HG03439 (cell line): ENCODE measurements around the gene UNC45B.
"Not testable (repeated sequence)": the region's sequence is repeated elsewhere in the genome, so short reads cannot be mapped to it uniquely, and the experiment has no call there.

Experiments used
- ATAC-seq: cut with Tn5 transposase; IDR thresholded peaks from one replicate; pipeline ENCODE4 v1.9.1; 2021; ENCODE audit warnings: mild to moderate bottlenecking, moderate library complexity; ENCODE audit not compliant: unreplicated experiment

UNC45B gene

GRCh38 chr17:35169835-35170363, 22.3 kb downstream of the UNC45B start:
- no peak for ATAC-seq

GRCh38 chr17:35170968-35171771, 23.6 kb downstream of the UNC45B start:
- no peak for ATAC-seq

GRCh38 chr17:35171834-35172233, 24.2 kb downstream of the UNC45B start:
- no peak for ATAC-seq

GRCh38 chr17:35172321-35172720, 24.7 kb downstream of the UNC45B start:
- not testable (repeated sequence) for ATAC-seq

GRCh38 chr17:35174835-35175334, 27.3 kb downstream of the UNC45B start:
- no peak for ATAC-seq

- no peak for ATAC-seq
These were observed 28.2 kb downstream of the UNC45B start for GRCh38 chr17:35175638-35176415.

GRCh38 chr17:35176897-35177296, 29.3 kb downstream of the UNC45B start:
- ATAC-seq: no peak

- ATAC-seq: not testable (repeated sequence)
These were observed 31.8 kb downstream of the UNC45B start for GRCh38 chr17:35179379-35179778.

- no peak for ATAC-seq
These were observed 35.7 kb downstream of the UNC45B start for GRCh38 chr17:35183332-35183731.

- ATAC-seq: no peak
These were observed 36.7 kb downstream of the UNC45B start for GRCh38 chr17:35184274-35184673.

GRCh38 chr17:35185849-35186248, 38.2 kb downstream of the UNC45B start:
- ATAC-seq: no peak

GRCh38 chr17:35187481-35187880, 39.9 kb downstream of the UNC45B start:
- no peak for ATAC-seq

- no peak for ATAC-seq
These were observed 40.5 kb downstream of the UNC45B start for GRCh38 chr17:35188111-35188510.

- no peak for ATAC-seq
These were observed 41.7 kb downstream of the UNC45B start for GRCh38 chr17:35189291-35189690.

GRCh38 chr17:35191001-35191695, 43.5 kb downstream of the UNC45B start:
- ATAC-seq: no peak

GRCh38 chr17:35192708-35193107, 45.1 kb downstream of the UNC45B start:
- no peak for ATAC-seq

GRCh38 chr17:35194001-35194400, 46.4 kb downstream of the UNC45B start, which contains the start of gene SLC35G3:
Gene SLC35G3 (minus strand): TSS chr17:35194393. CDS start chr17:35194307, 86 bp downstream.
- not testable (repeated sequence) for ATAC-seq

GRCh38 chr17:35195062-35195461, 47.4 kb downstream of the UNC45B start:
- not testable (repeated sequence) for ATAC-seq

GRCh38 chr17:35202582-35202981, 55.0 kb downstream of the UNC45B start:
- not testable (repeated sequence) for ATAC-seq

GRCh38 chr17:35210741-35211140, 63.1 kb downstream of the UNC45B start:
- no peak for ATAC-seq

GRCh38 chr17:35212668-35213067, 65.1 kb downstream of the UNC45B start:
- no peak for ATAC-seq
